MM.1S (cell line): Measurements from ENCODE around the gene S1PR2.

Source experiments
- DNase-seq: peaks from one replicate; pipeline ENCODE4 v3.0.0-alpha.2; 2015
- H2AFZ ChIP-seq: fragments of 300-600 bp; sonication (generic); 2 replicates; pipeline ENCODE4 v1.6.0; 2016; ENCODE audit warnings: antibody characterized with exemption, low read length
- H3F3A ChIP-seq: fragments of 300-600 bp; sonication (generic); 2 replicates; pipeline ENCODE4 v1.6.1; 2016; ENCODE audit warnings: mild to moderate bottlenecking, antibody characterized with exemption, low read length, moderate library complexity, mixed read lengths; ENCODE audit not compliant: insufficient read depth
- H3K27ac ChIP-seq: fragments of 300-600 bp; sonication (generic); 2 replicates; pipeline ENCODE4 v1.5.1; 2016; ENCODE audit warnings: mild to moderate bottlenecking, low read length
- H3K27me3 ChIP-seq: fragments of 300-600 bp; sonication (generic); replicated peaks from 2 replicates; pipeline ENCODE4 v1.6.0; 2016; ENCODE audit warnings: low read length; ENCODE audit not compliant: insufficient read depth
- H3K36me3 ChIP-seq: fragments of 300-600 bp; sonication (generic); replicated peaks from 2 replicates; pipeline ENCODE4 v1.6.1; 2016; ENCODE audit warnings: mild to moderate bottlenecking, low read length, mixed read lengths; ENCODE audit not compliant: insufficient read depth
- H3K4me1 ChIP-seq: fragments of 300-600 bp; sonication (generic); 2 replicates; pipeline ENCODE4 v1.6.1; 2016; ENCODE audit warnings: low read length, mixed read lengths
- H3K4me2 ChIP-seq: fragments of 300-600 bp; sonication (generic); 2 replicates; pipeline ENCODE4 v1.6.0; 2016; ENCODE audit warnings: low read depth, low read length
- H3K4me3 ChIP-seq: fragments of 300-600 bp; sonication (generic); 2 replicates; pipeline ENCODE4 v1.5.1; 2016; ENCODE audit warnings: low read length, mixed read lengths
- H3K79me2 ChIP-seq: fragments of 300-600 bp; sonication (generic); 2 replicates; pipeline ENCODE4 v1.6.1; 2016; ENCODE audit warnings: mixed run types, low read length, mixed read lengths
- H3K9ac ChIP-seq: fragments of 300-600 bp; sonication (generic); 2 replicates; pipeline ENCODE4 v1.6.1; 2016; ENCODE audit warnings: low read length, mixed read lengths
- H3K9me2 ChIP-seq: fragments of 300-600 bp; sonication (generic); replicated peaks from 2 replicates; pipeline ENCODE4 v1.6.1; 2016; ENCODE audit warnings: mild to moderate bottlenecking, low read length, mixed read lengths; ENCODE audit not compliant: insufficient read depth
- H3K9me3 ChIP-seq: fragments of 300-600 bp; sonication (generic); replicated peaks from 2 replicates; pipeline ENCODE4 v1.6.1; 2016; ENCODE audit warnings: mild to moderate bottlenecking, low read length, mixed read lengths; ENCODE audit not compliant: insufficient read depth
- H4K20me1 ChIP-seq: fragments of 300-600 bp; sonication (generic); 2 replicates; pipeline ENCODE4 v1.6.1; 2016; ENCODE audit warnings: mild to moderate bottlenecking, low read length, moderate library complexity, mixed read lengths; ENCODE audit not compliant: insufficient read depth
- EZH2 ChIP-seq: fragments of 300-600 bp; sonication (generic); optimal IDR thresholded peaks from 2 replicates; pipeline ENCODE3; 2017; ENCODE audit warnings: low read depth, mild to moderate bottlenecking, antibody characterized with exemption, low read length, mixed read lengths
- EZH2phosphoT487 ChIP-seq: fragments of 300-600 bp; sonication (generic); IDR thresholded peaks from 2 replicates; pipeline ENCODE4 v1.6.1; 2018; ENCODE audit warnings: antibody characterized with exemption, low read length
- TF ChIP-seq, protein P1 (sequence below): fragments of 300-600 bp; sonication (generic); IDR thresholded peaks from 2 replicates; pipeline ENCODE4 v1.5.1; 2016; ENCODE audit warnings: antibody characterized with exemption, low read length, mixed read lengths

Gene S1PR2

DNA sequence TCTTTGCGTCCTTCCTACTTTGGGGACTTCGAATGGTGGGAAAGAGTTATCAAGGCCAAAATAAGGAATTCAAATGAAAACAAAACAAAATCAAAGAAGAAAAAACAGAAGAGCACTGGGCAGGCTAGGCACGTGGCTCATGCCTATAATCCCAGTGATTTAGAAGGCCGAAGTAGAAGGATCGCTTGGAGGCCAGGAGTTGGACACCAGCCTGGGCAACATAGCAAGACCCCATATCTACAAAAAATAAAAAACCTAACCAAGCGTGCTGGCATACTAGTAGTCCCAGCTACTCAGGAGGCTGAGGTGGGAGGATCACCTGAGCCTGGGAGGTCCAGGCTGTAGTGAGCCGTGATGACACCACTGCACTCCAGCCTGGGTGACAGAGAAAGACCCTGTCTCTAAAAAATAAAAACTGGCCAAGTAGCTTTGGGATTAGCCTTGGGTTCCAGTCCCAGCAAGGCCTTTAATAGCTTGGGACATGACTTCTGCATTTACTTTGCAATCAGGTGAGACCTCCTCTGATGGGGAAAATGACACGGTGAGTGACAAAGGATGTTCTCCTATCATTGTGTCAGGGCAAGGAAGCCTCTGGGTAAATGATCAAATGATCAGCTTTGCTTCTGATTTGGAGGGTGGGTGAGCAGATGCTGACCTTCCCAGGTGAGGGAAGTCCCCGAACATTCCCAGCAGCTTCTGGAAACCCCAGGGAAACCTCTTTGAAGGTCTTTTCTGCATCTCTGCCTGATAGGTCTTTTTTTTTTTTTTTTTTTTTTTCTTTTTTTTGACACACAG is 46.9 kb upstream of the S1PR2 start:
- Histone ChIP-seq H3K4me2 (no peak overlapping the region), H3K4me1 (no peaks in the 10 kb centered on the region), H3K27ac (no peak overlapping the region), H3F3A (no peaks in the 10 kb centered on the region; the same call in 1 of the 2 replicates), H3K9me2 (no peaks in the 10 kb centered on the region), H3K79me2 (peaks cover under 1% of the 10 kb centered on the region; the same call in 1 of the 2 replicates), H3K4me3 (no peak overlapping the region), H3K9ac (no peak overlapping the region), H4K20me1 (no peaks in the 10 kb centered on the region), H3K27me3 (no peaks in the 10 kb centered on the region), H3K9me3 (no peaks in the 10 kb centered on the region), H3K36me3 (no peaks in the 10 kb centered on the region), H2AFZ (no peak overlapping the region)
- DNase-seq: no peak
- TF ChIP-seq EZH2: no peak
- TF ChIP-seq, protein P1, sequence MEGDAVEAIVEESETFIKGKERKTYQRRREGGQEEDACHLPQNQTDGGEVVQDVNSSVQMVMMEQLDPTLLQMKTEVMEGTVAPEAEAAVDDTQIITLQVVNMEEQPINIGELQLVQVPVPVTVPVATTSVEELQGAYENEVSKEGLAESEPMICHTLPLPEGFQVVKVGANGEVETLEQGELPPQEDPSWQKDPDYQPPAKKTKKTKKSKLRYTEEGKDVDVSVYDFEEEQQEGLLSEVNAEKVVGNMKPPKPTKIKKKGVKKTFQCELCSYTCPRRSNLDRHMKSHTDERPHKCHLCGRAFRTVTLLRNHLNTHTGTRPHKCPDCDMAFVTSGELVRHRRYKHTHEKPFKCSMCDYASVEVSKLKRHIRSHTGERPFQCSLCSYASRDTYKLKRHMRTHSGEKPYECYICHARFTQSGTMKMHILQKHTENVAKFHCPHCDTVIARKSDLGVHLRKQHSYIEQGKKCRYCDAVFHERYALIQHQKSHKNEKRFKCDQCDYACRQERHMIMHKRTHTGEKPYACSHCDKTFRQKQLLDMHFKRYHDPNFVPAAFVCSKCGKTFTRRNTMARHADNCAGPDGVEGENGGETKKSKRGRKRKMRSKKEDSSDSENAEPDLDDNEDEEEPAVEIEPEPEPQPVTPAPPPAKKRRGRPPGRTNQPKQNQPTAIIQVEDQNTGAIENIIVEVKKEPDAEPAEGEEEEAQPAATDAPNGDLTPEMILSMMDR: no peak
- no peak for TF ChIP-seq EZH2phosphoT487

DNA sequence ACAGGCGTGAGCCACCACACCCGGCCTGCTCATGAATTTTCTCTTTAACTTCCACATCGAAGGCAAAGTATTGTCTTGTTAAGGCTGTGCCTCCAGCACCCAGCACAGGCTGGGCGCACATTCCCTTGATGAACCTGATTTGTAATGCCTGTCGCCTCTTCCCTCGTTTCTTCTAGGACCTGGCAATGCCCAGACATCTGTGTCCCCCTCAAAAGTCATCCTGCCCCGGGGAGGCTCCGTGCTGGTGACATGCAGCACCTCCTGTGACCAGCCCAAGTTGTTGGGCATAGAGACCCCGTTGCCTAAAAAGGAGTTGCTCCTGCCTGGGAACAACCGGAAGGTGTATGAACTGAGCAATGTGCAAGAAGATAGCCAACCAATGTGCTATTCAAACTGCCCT is 43.5 kb upstream of the S1PR2 start:
- Histone ChIP-seq H3K9ac (no peak overlapping the region), H3K4me2 (no peak overlapping the region)

GRCh38 chr19:10271543-10272086 is 40.5 kb upstream of the S1PR2 start:
- H3K27ac ChIP-seq: peak overlapping the region; percentile 46; the same call in 1 of the 2 replicates
- H3K9me2 ChIP-seq: no peaks in the 10 kb centered on the region
- H3K4me3 ChIP-seq: peak overlapping the region; percentile 57
- H3K9me3 ChIP-seq: no peaks in the 10 kb centered on the region
- peak overlapping the region; percentile 36; the same call in 1 of the 2 replicates for H3K9ac ChIP-seq
- peak overlapping the region; percentile 98 for H3K4me2 ChIP-seq
- no peaks in the 10 kb centered on the region for H3K36me3 ChIP-seq
- no peaks in the 10 kb centered on the region for H3F3A ChIP-seq
- no peaks in the 10 kb centered on the region for H3K27me3 ChIP-seq
- H2AFZ ChIP-seq: 0 out of 2 replicates have a peak overlapping the region, but pooled peaks have one; percentile 81
- TF ChIP-seq EZH2phosphoT487: no peak
- TF ChIP-seq, protein P1: no peak
- TF ChIP-seq EZH2: no peak
- peaks cover 8% of the 10 kb centered on the region; the same call in 1 of the 2 replicates for H3K79me2 ChIP-seq
- 0 out of 2 replicates have a peak, but pooled peaks cover 13% of the 10 kb centered on the region for H3K4me1 ChIP-seq
- DNase-seq: no peak
- H4K20me1 ChIP-seq: no peaks in the 10 kb centered on the region

More for the DNA sequence above, 43.5 kb upstream of the S1PR2 start:
- H3K36me3 ChIP-seq: no peaks in the 10 kb centered on the region
- 0 out of 2 replicates have a peak, but pooled peaks cover 13% of the 10 kb centered on the region for H3K4me1 ChIP-seq
- H3K79me2 ChIP-seq: peaks cover 8% of the 10 kb centered on the region; the same call in 1 of the 2 replicates
- H2AFZ ChIP-seq: no peak overlapping the region
- no peaks in the 10 kb centered on the region for H4K20me1 ChIP-seq
- no peaks in the 10 kb centered on the region for H3K27me3 ChIP-seq
- no peak for TF ChIP-seq EZH2
- no peak for TF ChIP-seq EZH2phosphoT487
- TF ChIP-seq, protein P1: no peak
- no peak for DNase-seq
- no peak overlapping the region for H3K27ac ChIP-seq
- no peak overlapping the region for H3K4me3 ChIP-seq
- H3F3A ChIP-seq: no peaks in the 10 kb centered on the region
- H3K9me2 ChIP-seq: no peaks in the 10 kb centered on the region
- no peaks in the 10 kb centered on the region for H3K9me3 ChIP-seq
